Myocyte (in vitro differentiated cells): ENCODE data around the gene UGT1A1. TPM values are rescaled to one million over a fixed set of nuclear protein-coding genes. Genes with fewer than 3 reads are reported as not detected.
A peak's percentile ranks its signal among the peaks of the same experiment; 100 is the strongest.

Experiments used
- DNase-seq: peaks from one replicate; pipeline ENCODE4 v3.0.0-alpha.2; 2012; ENCODE audit warnings: low read depth
- total RNA-seq: library from RNA; depleted of rRNA; stranded (reverse); fragments of >200 nt; gene quantifications from 2 replicates; pipeline ENCODE4 v1.2.3, GENCODE V29; 2014

UGT1A1 gene
- total RNA-seq, 1 donor from 2014 or later = not detected

- no peak for DNase-seq
Observed at GRCh38 chr2:233795735-233796171, 35.7 kb downstream of the UGT1A1 start.

- DNase-seq = no peak
Observed at GRCh38 chr2:233796254-233796653, 36.2 kb downstream of the UGT1A1 start.

- no peak for DNase-seq
Observed at GRCh38 chr2:233798335-233799086, 38.4 kb downstream of the UGT1A1 start.

- no peak for DNase-seq
Observed at GRCh38 chr2:233799087-233799665, 39.1 kb downstream of the UGT1A1 start.

- no peak for DNase-seq
Observed at GRCh38 chr2:233799716-233800115, 39.6 kb downstream of the UGT1A1 start.

GRCh38 chr2:233800208-233800607, 40.1 kb downstream of the UGT1A1 start:
- no peak for DNase-seq

GRCh38 chr2:233801357-233802131, 41.5 kb downstream of the UGT1A1 start:
- peak; percentile 45 for DNase-seq

GRCh38 chr2:233802132-233802815, 42.2 kb downstream of the UGT1A1 start:
- DNase-seq = no peak

- DNase-seq = no peak
Observed at GRCh38 chr2:233803292-233803911, 43.3 kb downstream of the UGT1A1 start.

GRCh38 chr2:233803994-233804393, 43.9 kb downstream of the UGT1A1 start:
- no peak for DNase-seq

GRCh38 chr2:233807215-233807865, 47.3 kb downstream of the UGT1A1 start:
- no peak for DNase-seq

GRCh38 chr2:233807966-233808935, 48.2 kb downstream of the UGT1A1 start:
- DNase-seq = no peak

- DNase-seq = no peak
Observed at GRCh38 chr2:233810385-233810784, 50.3 kb downstream of the UGT1A1 start.

GRCh38 chr2:233811087-233811486, 51.0 kb downstream of the UGT1A1 start:
- no peak for DNase-seq

- DNase-seq = no peak
Observed at GRCh38 chr2:233811732-233812131, 51.7 kb downstream of the UGT1A1 start.

GRCh38 chr2:233813236-233814055, 53.4 kb downstream of the UGT1A1 start:
- no peak for DNase-seq

GRCh38 chr2:233814056-233814835, 54.2 kb downstream of the UGT1A1 start:
- DNase-seq = no peak

- DNase-seq = no peak
Observed at GRCh38 chr2:233815861-233816260, 55.8 kb downstream of the UGT1A1 start.
